ENCODE results near the gene ARHGEF5.
"Not testable (repeated sequence)": the region's sequence is repeated elsewhere in the genome, so short reads cannot be mapped to it uniquely, and the experiment has no call there.

DNA sequence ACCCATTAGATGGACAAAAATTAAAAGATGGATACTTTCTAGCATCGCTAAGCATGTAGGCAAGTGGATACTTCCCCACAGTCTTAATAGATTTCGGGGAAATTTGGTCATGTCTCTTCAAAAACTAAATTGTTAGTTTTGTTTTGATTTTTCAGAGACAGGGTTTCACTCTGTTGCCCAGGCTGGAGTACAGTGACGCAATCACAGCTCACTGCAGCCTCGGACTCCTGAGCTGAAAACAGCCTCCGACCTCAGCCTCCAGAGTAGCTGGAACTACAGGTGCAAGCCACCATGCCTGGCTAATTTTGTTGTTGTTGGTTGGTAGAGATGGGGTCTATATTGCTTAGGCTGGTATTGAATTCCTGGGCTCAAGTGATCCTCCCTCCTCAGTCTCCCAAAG is 29.3 kb upstream of the ARHGEF5 start:
- TF ChIP-seq EZH2 (IDR thresholded peaks at IDR 0.05; ENCODE audit: borderline replicate concordance, low read depth, low read length, severe bottlenecking) = not testable (repeated sequence)
- TF ChIP-seq, protein P1, sequence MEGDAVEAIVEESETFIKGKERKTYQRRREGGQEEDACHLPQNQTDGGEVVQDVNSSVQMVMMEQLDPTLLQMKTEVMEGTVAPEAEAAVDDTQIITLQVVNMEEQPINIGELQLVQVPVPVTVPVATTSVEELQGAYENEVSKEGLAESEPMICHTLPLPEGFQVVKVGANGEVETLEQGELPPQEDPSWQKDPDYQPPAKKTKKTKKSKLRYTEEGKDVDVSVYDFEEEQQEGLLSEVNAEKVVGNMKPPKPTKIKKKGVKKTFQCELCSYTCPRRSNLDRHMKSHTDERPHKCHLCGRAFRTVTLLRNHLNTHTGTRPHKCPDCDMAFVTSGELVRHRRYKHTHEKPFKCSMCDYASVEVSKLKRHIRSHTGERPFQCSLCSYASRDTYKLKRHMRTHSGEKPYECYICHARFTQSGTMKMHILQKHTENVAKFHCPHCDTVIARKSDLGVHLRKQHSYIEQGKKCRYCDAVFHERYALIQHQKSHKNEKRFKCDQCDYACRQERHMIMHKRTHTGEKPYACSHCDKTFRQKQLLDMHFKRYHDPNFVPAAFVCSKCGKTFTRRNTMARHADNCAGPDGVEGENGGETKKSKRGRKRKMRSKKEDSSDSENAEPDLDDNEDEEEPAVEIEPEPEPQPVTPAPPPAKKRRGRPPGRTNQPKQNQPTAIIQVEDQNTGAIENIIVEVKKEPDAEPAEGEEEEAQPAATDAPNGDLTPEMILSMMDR (IDR thresholded peaks at IDR 0.05; ENCODE audit: borderline replicate concordance, extremely low read depth, low read length, poor library complexity, severe bottlenecking) = not testable (repeated sequence)
